HUES48 (cell line): ENCODE data around the gene CLDN3.
"Not testable (repeated sequence)": the region's sequence is repeated elsewhere in the genome, so short reads cannot be mapped to it uniquely, and the experiment has no call there.

Source experiments
- H3K27ac ChIP-seq: one replicate; pipeline ENCODE4 v1.7.0; 2013; ENCODE audit warnings: low read depth, low read length, inconsistent platforms
- H3K27me3 ChIP-seq: 2 replicates; pipeline ENCODE4 v1.6.1; 2013; ENCODE audit warnings: mild to moderate bottlenecking, low read length; ENCODE audit not compliant: control insufficient read depth, insufficient read depth
- H3K36me3 ChIP-seq: 2 replicates; pipeline ENCODE4 v1.6.1; 2013; ENCODE audit warnings: low read length; ENCODE audit not compliant: control insufficient read depth, insufficient read depth
- H3K4me1 ChIP-seq: 2 replicates; pipeline ENCODE4 v1.6.1; 2013; ENCODE audit warnings: mild to moderate bottlenecking, low read length; ENCODE audit not compliant: control insufficient read depth, insufficient read depth
- H3K4me3 ChIP-seq: 2 replicates; pipeline ENCODE4 v1.5.1; 2013; ENCODE audit warnings: mild to moderate bottlenecking, low read depth, low read length
- H3K9ac ChIP-seq: 2 replicates; pipeline ENCODE4 v1.6.1; 2013; ENCODE audit warnings: mild to moderate bottlenecking, low read depth, low read length, moderate library complexity
- H3K9me3 ChIP-seq: 2 replicates; pipeline ENCODE4 v1.6.1; 2013; ENCODE audit warnings: low read length; ENCODE audit not compliant: control insufficient read depth, insufficient read depth

The CLDN3 gene

DNA sequence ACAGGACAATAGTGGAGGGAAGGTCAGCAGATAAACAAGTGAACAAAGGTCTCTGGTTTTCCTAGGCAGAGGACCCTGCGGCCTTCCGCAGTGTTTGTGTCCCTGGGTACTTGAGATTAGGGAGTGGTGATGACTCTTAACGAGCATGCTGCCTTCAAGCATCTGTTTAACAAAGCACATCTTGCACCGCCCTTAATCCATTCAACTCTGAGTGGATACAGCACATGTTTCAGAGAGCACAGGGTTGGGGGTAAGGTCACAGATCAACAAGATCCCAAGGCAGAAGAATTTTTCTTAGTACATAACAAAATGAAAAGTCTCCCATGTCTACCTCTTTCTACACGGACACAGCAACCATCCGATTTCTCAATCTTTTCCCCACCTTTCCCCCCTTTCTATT is 26.6 kb upstream of the CLDN3 start:
- H3K9ac ChIP-seq, H3K4me1 ChIP-seq, H3K27ac ChIP-seq, H3K9me3 ChIP-seq, H3K36me3 ChIP-seq, H3K4me3 ChIP-seq, H3K27me3 ChIP-seq: not testable (repeated sequence)

DNA sequence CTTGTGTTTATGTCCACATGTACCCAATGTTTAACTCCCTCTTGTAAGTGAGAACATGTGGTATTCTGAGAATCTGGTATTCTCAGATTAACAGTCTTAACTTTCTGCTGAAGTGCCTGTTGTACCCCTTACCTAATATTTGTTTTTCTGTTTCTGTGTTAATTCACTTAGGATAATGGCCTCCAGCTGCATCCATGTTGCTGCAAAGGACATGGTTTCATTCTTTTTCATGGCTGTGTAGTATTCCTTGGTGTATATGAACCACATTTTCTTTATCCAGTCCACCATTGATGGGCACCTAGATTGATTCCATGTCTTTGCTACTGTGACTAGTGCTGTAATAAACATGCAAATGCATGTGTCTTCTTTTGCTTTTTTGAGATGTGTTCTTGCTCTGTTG is 25.1 kb upstream of the CLDN3 start:
- H3K9ac ChIP-seq, H3K27ac ChIP-seq, H3K36me3 ChIP-seq, H3K4me1 ChIP-seq, H3K9me3 ChIP-seq, H3K27me3 ChIP-seq, H3K4me3 ChIP-seq: not testable (repeated sequence)

DNA sequence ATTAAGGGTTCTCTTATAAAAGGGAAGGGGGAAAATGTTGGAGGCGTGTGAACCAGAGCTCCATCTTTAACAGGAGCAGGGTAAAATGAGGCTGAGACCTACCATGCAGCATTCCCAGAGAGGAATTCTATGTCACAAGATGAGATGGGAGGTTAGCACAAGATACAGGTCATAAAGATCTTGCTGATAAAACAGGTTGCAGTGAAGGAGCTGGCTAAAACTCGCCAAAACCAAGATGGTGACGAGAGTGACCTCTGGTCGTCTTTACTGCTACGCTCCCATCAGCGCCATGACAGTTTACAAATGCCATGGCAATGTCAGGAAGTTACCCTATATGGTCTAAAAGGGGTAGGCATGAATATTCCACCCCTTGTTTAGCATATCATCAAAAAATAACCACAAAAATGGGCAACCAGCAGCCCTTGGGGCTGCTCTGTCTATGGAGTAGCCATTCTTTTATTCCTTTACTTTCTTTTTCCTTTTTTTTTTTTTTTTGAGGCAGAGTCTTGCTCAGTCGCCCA is 21.2 kb upstream of the CLDN3 start:
- H3K4me1 ChIP-seq, H3K4me3 ChIP-seq, H3K27me3 ChIP-seq, H3K36me3 ChIP-seq, H3K27ac ChIP-seq, H3K9ac ChIP-seq, H3K9me3 ChIP-seq: not testable (repeated sequence)

DNA sequence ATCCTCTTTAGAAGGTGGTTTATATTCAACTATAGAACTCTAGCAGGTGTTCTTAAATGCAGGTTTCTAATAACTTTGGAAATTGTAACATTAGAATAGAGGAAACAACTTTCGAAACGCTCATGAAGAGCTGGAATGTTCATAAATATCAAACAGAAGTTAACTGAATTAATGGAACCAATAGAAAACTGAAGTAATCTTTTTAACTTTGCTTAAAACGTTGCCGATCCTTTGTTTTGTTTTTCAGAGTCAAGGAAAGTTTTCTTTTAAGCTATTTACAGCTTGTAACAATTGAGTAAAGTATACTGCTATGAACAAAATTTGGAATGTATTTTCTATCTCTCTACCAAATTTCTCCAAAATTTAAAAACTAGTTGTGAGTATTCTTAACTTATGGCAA is 19.0 kb upstream of the CLDN3 start:
- Histone ChIP-seq H3K36me3 (no peaks in the 10 kb centered on the region), H3K9me3 (peaks cover 10% of the 10 kb centered on the region; the same call in 1 of the 2 replicates), H3K27me3 (no peaks in the 10 kb centered on the region), H3K27ac (no peak overlapping the region), H3K4me3 (no peak overlapping the region), H3K4me1 (no peaks in the 10 kb centered on the region), H3K9ac (no peak overlapping the region)

DNA sequence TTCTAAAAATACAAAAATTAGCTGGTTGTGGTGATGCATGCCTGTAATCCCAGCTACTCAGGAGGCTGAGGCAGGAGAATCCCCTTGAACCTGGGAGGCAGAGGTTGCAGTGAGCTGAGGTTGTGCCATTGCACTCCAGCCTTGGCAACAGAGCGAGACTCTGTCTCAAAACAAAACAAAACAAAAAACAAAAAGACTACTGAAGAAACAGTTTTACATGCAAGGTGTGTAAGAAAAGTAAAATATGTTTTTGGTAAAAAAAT is 17.6 kb upstream of the CLDN3 start:
- not testable (repeated sequence) for H3K27ac ChIP-seq, H3K36me3 ChIP-seq, H3K27me3 ChIP-seq, H3K4me3 ChIP-seq, H3K9me3 ChIP-seq, H3K4me1 ChIP-seq, H3K9ac ChIP-seq

DNA sequence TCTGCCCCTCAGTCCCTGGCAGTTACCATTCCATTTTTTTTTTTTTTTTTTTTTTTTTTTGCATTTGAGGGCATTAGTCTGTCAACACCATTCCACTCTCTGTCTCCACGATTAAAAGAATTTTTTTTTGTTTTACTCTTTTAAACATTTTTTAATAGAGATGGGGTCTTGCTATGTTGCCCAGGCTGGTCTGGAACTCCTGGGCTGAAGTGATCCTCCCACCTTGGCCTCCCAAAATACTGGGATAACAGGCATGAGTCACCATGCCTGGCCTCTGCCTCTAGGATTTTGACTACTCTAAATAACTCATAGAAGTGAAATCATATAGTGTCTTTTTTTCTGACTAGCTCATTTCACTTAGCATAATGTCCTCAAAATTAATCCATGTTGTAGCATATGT is 16.5 kb upstream of the CLDN3 start:
- H3K9me3 ChIP-seq, result peaks cover 10% of the 10 kb centered on the region; the same call in 1 of the 2 replicates
- H3K9ac ChIP-seq, result no peak overlapping the region
- no peak overlapping the region for H3K27ac ChIP-seq
- no peaks in the 10 kb centered on the region for H3K4me1 ChIP-seq
- H3K36me3 ChIP-seq, result no peaks in the 10 kb centered on the region
- H3K27me3 ChIP-seq, result no peaks in the 10 kb centered on the region
- no peak overlapping the region for H3K4me3 ChIP-seq

DNA sequence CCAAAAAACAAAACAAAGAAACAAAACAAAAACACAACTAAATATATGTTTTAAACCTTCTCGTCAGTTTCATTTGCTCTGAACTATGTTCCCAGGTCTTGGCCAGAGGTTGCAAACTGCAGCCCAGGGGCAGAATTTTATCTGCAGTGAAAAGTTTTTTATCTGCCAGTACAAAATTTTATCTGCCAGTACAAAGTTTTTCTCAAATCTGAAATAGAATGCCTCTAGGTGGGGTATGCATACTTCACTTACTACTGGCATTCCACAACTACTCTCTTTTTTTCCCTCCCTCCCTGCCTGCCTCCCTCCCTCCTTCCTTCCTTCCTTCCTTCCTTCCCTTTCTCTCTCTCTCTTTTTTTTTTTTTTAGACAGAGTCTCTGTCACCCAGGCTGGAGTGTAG is 9.4 kb upstream of the CLDN3 start:
- H3K36me3 ChIP-seq, result no peaks in the 10 kb centered on the region
- H3K9me3 ChIP-seq, result no peaks in the 10 kb centered on the region
- H3K4me1 ChIP-seq, result no peaks in the 10 kb centered on the region
- H3K4me3 ChIP-seq, result no peak overlapping the region
- no peaks in the 10 kb centered on the region for H3K27me3 ChIP-seq
- no peak overlapping the region for H3K9ac ChIP-seq
- H3K27ac ChIP-seq, result no peak overlapping the region

DNA sequence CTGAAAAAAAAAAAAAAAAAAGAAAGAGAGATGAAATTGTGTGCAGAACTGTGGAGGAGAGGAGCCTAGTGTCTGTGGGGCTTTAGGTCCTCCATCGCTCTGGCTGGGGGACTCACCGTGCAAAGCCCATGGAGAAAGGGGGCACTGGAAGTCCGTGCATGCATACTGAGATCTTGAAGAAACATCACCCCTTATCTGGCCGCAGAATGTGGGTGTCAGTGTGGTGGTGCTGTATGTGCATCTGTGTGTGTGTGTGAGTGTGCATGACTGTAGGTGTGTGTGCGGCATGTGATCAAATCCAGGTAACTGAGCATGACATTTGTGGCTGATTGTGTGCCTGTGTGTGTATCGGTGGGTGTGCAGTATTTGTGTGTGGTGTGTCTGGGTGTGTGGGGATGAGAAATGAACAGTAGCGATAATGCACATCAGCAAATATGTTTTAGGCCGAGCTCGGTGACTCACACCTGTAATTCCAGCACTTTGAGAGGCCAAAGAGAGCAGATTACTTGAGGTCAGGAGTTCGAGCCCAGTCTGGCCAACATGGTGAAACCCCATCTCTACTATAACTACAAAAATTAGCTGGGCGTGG is 8.8 kb upstream of the CLDN3 start:
- H3K4me3 ChIP-seq, result no peak overlapping the region
- H3K27ac ChIP-seq, result no peak overlapping the region
- H3K36me3 ChIP-seq, result no peaks in the 10 kb centered on the region
- no peak overlapping the region for H3K9ac ChIP-seq
- no peaks in the 10 kb centered on the region for H3K27me3 ChIP-seq
- no peaks in the 10 kb centered on the region for H3K9me3 ChIP-seq
- no peaks in the 10 kb centered on the region for H3K4me1 ChIP-seq

DNA sequence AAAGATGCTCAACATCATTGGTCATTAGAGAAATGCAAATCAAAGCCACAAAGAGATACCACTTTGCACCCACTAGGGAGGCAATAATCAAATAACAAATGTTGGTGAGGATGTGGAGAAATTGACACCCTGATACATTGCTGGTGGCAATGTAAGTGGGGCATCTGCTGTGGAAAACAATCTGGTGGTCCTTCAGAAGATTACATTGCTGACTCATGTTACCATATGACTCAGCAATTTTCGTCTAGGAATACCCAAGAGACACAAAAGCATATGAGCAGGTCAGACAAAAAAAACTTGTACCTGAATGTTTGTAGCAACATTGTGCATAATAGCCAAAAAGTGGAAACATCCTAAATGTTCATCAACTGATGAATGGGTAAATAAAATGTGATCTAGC is 4.9 kb upstream of the CLDN3 start:
- Histone ChIP-seq H3K27ac (no peak overlapping the region), H3K36me3 (no peaks in the 10 kb centered on the region), H3K4me1 (no peaks in the 10 kb centered on the region), H3K9ac (no peak overlapping the region), H3K9me3 (no peaks in the 10 kb centered on the region), H3K27me3 (no peaks in the 10 kb centered on the region), H3K4me3 (no peak overlapping the region)

DNA sequence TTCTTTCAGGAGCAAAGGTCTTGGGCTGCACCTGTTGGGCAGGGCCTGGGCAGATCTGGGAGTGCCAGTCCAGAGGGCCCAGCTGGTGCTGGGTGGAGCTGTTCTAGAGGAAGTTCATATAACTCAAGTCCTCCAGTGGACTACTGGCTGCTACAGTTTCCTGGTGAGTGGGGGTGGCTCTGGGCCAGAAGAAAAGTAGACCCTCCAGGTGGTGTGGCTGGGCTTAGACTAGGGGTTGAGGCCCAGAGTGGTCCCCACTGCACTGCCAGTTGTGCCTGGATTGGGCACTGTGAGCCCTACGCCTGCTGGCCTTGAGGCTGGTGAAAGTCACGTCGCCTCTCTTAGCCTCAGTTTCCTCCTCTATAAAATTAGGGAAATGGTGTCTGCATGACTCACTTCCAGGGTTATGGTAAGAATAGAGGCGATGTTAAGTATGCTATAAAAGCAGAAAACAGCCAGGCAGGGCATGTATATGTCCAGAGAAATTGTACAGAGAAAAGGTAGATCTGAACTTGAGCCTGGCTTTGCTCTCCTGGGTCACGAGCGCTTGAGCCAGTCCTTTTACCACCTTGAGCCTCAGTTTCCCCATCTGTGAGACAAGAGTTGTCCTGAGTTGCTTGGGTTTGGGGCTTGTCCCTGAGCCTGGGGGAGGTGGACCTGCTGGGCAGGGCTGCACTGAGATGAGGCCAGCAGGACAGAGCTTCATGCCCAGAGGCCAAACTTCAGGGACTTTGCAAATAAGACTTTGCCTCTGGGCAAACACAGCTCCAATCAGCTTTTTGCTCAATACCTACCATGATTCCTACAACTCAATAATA is 3.8 kb upstream of the CLDN3 start:
- H3K27ac ChIP-seq, result no peak overlapping the region
- no peak overlapping the region for H3K9ac ChIP-seq
- no peaks in the 10 kb centered on the region for H3K27me3 ChIP-seq
- no peak overlapping the region for H3K4me3 ChIP-seq
- H3K4me1 ChIP-seq, result peaks cover 3% of the 10 kb centered on the region; the same call in 1 of the 2 replicates
- no peaks in the 10 kb centered on the region for H3K9me3 ChIP-seq
- H3K36me3 ChIP-seq, result no peaks in the 10 kb centered on the region

DNA sequence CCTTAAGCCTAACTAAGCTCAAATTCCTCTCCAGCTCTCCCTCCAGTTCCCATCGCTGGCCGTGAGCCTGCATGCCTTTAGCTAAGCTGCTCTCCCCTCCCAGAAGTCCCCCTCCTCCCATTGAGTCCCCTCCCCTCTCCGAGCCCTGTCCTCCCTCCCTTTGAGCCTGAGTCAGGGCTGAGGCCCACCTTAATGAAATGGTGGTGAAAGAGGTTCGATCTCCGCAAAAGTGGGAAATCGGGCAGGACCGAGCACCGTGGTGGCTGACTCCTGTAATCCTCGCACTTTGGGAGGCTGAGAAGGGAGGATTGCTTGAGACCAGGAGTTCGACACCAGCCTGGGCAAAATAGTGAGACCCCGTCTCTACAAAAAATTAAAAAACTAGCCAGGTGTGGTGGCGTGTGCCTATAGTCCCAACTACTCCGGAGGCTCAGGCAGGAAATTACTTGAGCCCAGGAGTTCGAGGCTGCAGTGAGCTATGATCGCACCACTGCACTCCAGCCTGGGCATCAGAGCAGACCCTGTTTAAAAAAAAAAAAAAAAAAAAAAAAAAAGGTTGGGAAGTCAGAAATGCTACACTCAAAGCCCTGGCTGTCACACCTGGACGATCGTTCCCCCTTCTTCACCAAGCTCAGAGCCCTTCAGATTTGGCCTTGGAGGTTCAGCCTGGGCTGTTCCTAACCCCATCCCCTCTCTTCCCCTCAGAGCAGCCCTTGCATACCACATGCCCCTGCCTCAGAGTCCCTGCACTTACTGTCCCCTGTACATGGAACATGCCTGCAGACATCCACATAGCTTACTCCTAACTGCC is 995 bp upstream of the CLDN3 start:
- no peaks in the 10 kb centered on the region for H3K36me3 ChIP-seq
- H3K9me3 ChIP-seq, result no peaks in the 10 kb centered on the region
- no peak overlapping the region for H3K9ac ChIP-seq
- no peaks in the 10 kb centered on the region for H3K27me3 ChIP-seq
- peak overlapping the region; percentile 92 for H3K4me3 ChIP-seq
- peaks cover 3% of the 10 kb centered on the region; the same call in 1 of the 2 replicates for H3K4me1 ChIP-seq
- peak overlapping the region; percentile 71 for H3K27ac ChIP-seq
